NCI-H1930 (cell line): ENCODE data around the gene CLUH.
"Not testable (repeated sequence)": the region's sequence is repeated elsewhere in the genome, so short reads cannot be mapped to it uniquely, and the experiment has no call there.

ENCODE experiments used
- DNase-seq, 2 experiments: peaks; one replicate each; lab custom pipeline; 2025; lab: John Stamatoyannopoulos, UW

Gene CLUH

GRCh38 chr17:2687074-2687418 lies 24.5 kb downstream of the CLUH start:
- no peak for DNase-seq

DNA sequence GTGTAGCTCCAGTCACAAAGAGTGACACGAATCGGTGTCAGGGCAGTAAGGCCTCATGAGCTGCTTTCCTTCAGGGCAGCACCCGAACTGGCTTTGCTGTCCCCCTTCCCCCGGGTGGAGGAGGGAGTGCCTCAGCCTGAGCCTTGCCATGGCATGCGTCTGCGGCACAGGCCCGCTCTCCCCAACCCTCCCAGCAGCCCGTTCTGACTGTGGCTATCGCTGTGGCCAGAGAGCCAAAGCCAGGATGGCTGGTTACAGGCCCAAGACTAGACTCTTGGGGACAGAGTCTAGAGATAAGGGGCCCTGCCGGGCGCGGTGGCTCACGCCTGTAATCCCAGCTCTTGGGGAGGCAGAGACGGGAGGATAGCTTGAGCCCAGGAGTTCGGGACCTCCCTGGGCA lies 25.9 kb downstream of the CLUH start:
- no peak for DNase-seq

GRCh38 chr17:2684549-2684948 lies 27.0 kb downstream of the CLUH start:
- DNase-seq: no peak

- no peak for DNase-seq
Measured at GRCh38 chr17:2683912-2684311, 27.7 kb downstream of the CLUH start.

DNA sequence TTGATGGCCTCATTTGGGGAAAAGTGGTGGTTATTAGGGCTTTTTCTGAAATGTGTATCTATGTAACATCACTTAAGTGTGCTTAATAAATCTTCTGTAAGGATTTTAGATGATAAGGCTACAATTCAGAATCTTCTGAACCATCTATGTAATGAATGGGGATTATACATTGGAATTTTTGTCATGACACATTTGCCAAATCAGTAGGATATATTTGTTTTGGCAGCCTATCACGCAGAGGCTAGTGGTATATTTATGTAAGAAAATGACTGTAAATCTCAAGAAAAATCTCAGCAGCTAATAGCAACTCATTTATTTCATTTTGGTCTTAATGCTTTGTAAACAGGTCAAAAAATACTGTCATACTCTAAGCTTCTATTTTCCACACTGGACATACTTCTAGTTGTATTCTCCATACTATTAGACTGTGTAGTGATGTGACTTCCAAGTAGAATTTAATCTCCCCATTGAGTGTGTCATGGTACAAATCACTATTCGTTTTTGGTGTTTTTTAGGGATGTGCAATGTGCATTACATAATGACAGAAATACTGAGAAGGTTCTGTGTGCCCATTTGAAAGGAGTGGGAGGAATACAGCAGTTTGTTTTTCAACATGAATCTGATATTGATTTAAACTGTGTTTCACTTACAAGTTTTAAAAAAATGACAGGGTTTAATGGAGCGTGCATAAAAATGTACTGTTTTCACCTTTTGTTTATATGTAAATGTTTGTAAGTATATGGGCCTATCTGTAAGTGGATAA lies 29.2 kb downstream of the CLUH start:
- DNase-seq: no peak

DNA sequence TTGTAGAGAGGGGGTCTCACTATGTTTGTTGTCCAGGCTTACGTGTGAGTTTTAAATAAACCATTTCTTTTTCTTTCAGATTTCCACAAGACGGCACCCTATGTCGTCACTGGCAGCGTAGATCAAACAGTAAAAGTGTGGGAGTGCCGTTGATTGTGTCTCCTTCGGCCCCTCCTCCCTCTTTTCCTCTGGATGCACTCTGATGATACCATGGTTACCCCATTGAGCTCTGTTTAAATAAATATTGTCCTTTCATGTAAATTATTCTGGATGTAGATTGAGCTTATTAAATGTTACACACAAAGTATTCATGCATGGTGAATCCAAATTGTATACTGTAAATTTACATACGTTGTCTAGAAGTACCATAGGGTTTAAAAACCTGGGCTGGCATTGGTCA lies 29.9 kb downstream of the CLUH start:
- DNase-seq: no peak

- DNase-seq: no peak
Measured at GRCh38 chr17:2680961-2681360, 30.6 kb downstream of the CLUH start.

DNA sequence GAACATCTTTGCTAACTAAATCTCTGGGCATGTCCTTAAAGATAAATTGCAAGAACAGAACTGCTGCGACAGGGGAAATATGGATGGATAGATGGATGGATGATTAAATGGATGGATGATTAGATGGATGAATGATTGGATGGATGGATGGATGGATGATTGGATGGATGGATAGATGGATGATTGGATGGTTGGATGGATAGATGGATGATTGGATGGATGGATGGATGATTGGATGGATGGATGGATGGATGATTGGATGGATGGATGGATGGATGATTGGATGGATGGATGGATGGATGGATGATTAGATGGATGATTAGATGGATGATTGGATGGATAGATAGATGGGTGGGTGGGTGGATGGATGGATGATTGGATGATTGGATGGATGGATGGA lies 32.3 kb downstream of the CLUH start:
- DNase-seq: not testable (repeated sequence)

DNA sequence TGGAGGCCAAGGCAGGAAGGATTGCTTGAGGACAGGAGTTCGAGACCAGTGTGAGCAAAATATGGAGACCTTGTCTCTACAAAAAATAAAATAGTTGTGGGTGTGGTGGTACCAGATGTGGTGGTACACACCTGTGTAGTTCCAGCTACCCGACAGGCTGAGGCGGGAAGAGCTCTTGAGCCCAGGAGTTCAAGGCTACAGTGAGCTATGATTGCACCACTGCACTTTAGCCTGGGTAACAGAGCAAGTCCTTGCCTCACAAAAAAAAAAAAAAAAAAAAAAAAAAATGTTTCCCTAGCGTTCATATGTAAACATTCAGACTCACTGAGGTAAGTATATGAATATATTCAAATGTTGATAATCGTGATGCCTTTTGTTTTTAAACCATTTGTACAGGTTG lies 39.5 kb downstream of the CLUH start:
- no peak for DNase-seq

DNA sequence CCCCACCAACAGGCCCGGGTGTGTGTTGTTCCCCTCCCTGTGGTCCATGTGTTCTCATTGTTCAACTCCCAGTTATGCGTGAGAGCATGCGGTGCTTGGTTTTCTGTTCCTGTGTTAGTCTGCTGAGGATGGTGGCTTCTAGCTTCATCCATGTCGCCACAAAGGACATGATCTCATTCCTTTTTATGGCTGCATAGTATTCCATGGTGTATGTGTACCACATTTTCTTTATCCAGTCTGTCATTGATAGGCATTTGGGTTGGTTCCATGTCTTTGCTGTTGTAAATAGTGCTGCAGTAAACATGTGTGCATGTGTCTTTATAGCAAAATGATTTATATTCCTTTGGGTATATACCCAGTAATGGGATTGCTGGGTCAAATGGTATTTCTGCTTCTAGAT lies 51.2 kb downstream of the CLUH start:
- DNase-seq: not testable (repeated sequence)

DNA sequence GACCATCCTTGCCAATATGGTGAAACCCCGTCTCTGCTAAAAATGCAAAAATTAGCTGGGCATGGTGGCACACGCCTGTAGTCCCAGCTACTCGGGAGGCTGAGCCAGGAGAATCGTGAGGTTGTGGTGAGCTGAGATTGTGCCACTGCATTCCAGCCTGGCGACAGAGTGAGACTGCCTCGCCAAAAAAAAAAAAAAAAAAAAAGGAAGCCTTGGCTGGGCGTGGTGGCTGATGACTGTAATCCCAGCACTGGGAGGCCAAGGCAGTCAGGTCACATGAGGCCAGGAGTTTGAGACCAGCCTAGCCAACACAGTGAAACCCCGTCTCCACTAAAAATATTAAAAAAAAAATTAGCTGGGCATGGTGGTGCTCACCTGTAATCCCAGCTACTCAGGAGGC lies 52.2 kb downstream of the CLUH start:
- not testable (repeated sequence) for DNase-seq

DNA sequence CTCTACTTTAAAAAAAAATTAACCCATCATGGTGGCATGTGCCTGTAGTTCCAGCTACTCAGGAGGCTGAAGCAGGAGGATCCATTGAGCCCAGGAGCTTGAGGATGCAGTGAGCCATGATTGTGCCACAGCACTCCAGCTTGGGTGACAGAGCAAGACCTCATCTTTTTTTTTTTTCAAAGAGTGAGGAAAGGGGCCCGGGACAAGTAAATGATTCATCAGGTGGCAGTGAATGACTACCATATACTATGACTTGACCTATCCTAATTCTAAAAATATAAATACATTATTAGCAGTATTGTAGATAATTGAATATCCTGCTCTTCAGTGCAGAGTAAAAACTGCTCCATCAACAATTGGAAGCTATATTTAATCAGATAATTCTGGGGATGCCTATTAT lies 55.3 kb downstream of the CLUH start:
- no peak for DNase-seq

DNA sequence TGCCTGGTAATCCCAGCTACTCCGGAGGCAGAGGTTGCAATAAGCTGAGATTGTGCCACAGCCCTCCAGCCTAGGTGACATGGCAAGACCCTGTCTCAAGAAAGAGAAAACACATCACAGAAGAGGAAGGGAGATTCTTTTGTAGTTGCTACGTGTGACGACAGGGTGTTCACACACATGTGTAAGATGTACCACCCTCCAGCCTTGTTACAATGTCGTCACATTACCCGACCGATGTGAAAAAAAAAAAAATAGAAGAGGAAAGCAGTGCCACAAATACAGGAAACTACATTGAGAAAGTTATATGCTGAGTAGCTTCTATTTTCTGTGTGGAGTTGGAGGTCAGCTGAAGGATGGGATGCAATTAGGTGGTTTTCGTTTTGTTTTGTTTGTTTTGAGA lies 56.0 kb downstream of the CLUH start:
- DNase-seq: no peak

DNA sequence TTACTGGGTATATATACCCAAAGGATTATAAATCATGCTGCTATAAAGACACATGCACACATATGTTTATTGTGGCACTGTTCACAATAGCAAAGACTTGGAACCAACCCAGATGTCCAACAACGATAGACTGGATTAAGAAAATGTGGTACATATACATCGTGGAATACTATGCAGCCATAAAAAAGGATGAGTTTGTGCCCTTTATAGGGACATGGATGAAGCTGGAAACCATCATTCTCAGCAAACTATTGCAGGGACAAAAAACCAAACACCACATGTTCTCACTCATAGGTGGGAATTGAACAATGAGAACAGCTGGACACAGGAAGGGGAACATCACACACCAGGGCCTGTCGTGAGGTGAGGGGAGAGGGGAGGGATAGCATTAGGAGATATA lies 58.7 kb downstream of the CLUH start:
- not testable (repeated sequence) for DNase-seq

GRCh38 chr17:2649191-2649590 lies 62.4 kb downstream of the CLUH start:
- DNase-seq: no peak

- no peak for DNase-seq
Measured at GRCh38 chr17:2647957-2648356, 63.6 kb downstream of the CLUH start.

DNA sequence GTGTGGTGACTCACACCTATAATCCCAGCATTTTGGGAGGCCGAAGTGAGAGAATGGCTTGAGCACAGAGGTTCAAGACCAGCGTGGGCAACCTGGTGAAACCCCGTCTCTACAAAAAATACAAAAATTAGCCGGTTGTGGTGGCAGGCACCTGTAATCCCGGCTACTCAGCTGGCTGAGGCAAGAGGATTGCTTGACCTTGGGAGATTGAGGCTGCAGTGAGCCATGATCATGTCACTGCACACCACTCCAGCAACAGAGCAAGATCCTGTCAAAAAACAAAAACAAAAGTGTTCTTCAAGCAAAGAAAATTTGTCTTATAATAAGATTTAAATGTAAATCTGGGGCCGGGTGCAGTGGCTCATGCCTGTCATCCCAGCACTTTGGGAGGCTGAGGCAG lies 66.6 kb downstream of the CLUH start:
- DNase-seq: no peak
